GM18873 (cell line): ENCODE data around the gene CSKMT.
"Not testable (repeated sequence)": the region's sequence is repeated elsewhere in the genome, so short reads cannot be mapped to it uniquely, and the experiment has no call there.

ENCODE experiments used
- ATAC-seq: cut with Tn5 transposase; IDR thresholded peaks from one replicate; pipeline ENCODE4 v1.9.1; 2021; ENCODE audit warnings: mild to moderate bottlenecking, moderate library complexity, moderate number of reproducible peaks; ENCODE audit not compliant: unreplicated experiment, low FRiP score

The CSKMT gene

GRCh38 chr11:62652161-62653006 lies 12.7 kb upstream of the CSKMT start:
- no peak for ATAC-seq

DNA sequence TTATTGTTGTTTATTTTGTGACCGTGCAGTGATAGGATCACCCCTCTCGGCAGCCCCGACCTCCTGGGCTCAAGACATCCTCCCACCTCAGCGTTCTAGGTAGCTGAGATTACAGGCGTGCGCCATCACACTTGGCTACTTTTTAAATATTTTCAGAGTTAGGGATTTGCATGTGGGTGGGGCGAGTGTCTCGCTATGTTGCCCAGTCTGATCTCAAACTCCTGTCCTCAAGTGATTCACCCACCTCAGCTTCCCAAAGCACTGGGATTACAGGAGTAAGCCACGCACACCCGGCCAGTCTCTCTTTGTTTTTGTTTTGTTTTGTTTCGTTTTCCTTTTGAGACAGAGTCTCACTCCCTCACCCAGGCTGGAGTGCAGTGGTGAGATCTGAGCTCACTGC lies 10.8 kb upstream of the CSKMT start:
- no peak for ATAC-seq

GRCh38 chr11:62656796-62657429 lies 8.2 kb upstream of the CSKMT start:
- ATAC-seq = no peak

- ATAC-seq = peak; percentile 12
Observed at GRCh38 chr11:62664405-62665074, 572 bp upstream of the CSKMT start.

DNA sequence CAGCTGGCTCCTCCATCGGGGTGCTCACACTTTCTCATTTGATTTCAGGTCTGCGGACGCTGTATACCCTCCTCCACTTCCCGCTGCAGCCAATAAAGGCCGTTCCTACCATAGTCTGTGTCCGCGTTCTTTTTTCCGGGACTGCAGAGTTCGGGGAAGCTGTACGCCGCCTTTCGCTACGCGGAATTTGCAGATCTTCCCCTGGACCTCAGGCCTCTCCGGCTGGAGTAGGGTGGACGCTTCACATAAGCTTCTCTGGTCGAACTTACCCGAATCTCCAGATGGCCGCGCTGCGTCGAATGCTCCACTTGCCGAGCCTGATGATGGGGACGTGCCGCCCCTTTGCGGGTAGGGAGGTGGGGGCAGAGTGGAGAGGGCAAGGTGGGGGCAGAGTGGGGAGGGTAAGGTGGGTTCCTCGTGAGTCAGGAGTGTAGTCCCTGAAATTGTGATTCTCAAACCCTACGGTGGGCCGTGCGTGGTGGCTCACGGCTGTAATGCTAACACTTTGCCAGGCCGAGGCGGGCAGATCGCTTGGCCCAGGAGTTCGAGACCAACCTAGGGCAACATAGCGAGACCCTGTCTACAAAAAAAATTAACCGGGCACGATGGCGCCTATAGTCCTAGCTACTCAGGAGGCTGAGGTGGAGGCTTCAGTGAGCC lies 617 bp downstream of the CSKMT start:
- peak; percentile 12 for ATAC-seq

GRCh38 chr11:62666259-62666926 lies 1.3 kb downstream of the CSKMT start:
- no peak for ATAC-seq

DNA sequence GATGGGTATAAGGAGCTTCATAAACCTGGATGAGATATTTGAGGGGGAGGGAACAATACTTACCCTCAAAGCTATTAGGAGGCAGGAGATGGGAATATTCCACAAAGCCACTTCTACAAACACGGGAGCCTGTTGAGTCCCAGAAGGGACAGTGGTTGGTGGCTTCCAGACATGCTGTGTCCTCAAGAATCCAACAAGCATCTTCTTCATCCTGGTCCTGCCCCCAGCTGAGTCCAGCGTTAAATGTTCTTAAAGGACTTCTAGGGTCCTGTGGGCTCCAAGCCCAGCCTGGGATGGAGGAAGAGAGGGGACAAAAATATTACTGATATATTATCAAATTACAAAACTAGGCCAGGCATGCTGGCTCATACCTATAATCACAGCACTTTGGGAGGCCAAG lies 2.3 kb downstream of the CSKMT start:
- ATAC-seq = no peak

DNA sequence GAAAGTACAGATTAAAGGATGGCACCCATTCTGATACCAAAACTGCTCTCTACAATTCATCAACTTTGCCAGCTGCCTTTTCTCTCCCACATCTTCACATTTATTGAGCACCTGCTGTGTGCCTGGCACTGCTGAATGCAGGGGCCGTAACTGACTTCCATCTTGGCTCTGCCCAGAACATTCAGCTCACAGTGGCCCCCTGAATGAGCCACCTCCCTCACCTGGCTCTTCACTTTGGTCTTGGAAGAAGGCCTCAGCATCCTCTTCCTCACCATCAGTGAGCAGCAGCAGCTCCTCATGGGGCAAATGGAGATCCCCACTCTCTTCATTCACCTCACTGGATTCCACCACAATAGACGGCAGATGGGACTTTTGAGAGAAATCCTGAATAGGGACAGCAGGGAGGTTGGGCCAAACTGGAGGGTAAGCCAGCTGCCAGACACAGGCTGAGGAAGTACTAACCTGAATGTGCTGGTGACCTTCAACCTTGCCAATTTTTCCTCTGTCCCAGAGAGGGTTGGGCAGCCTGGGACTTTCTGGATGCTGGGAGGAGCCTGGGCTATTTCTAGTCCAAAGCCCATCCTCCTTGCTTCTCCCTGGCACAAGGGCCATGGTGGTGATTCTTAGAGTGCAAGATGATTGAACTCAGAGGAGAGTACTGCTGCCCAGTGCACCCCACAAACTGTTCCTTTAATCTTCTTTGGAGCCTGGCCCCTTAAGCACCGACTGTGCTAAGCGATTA lies 4.5 kb downstream of the CSKMT start:
- no peak for ATAC-seq

DNA sequence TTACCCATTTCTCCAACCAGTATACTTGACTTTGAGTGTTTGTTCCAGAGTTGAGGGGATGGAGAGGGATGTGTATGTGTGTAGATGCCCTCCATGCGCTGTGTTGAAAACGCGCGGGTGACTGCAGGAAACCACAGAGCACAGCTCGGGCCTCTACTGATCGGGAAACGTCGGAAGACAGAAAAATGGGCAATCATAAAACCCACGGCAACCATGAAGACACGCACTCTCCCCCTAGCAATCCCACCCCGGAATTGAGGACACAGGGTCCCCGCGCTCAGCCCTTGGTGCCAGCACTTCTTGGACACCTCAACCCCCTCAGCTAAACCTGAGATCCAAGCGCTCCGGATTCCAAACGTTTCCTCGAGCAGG lies 6.1 kb downstream of the CSKMT start:
- ATAC-seq = no peak

- no peak for ATAC-seq
Observed at GRCh38 chr11:62671608-62672389, 6.7 kb downstream of the CSKMT start, which contains the start of the genes LBHD1 and UQCC3. Gene LBHD1 (minus strand): TSS chr11:62672267. CDS start chr11:62670031, 2,236 bp downstream. Gene UQCC3 (plus strand): TSS chr11:62671673. CDS start chr11:62671746, 73 bp downstream.

DNA sequence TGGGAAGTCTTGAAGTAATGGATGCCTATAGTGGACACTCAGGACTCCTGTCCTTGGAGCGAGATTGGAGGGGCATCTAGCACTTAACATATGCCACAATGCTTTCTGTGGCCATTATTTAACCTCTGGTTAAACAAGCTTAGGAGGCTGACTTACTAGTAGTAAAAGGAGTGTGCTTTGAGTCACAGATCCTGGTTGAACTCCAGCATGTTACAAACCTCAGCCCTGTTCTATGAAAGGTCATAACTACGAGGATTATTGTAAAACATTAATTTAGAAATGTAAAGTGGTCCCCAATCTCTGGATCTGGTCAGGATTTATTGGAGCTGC lies 8.0 kb downstream of the CSKMT start:
- ATAC-seq = no peak

GRCh38 chr11:62675415-62675814 lies 10.3 kb downstream of the CSKMT start:
- not testable (repeated sequence) for ATAC-seq

- no peak for ATAC-seq
Observed at GRCh38 chr11:62676698-62677097, 11.6 kb downstream of the CSKMT start.

GRCh38 chr11:62677156-62677555 lies 12.0 kb downstream of the CSKMT start:
- ATAC-seq = no peak

DNA sequence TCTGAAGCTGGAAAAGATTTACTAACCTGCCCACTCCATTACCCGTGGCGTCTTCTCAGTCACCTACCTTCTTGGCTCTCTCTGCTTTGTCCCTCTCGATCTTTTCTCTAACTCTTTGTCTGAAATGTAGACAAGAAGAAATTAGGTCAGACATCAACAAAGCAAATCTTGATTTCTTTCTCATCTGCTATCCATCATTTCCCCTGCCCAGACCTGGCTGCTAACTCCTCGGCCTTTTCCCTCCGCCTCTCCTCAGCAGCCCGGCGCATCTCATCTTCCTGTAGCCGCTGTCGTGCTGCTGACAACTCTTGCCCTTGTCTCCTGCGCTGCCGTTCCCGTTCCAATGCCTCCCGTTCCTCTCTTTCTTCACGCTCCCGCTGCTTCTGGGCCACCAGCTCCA lies 12.6 kb downstream of the CSKMT start:
- no peak for ATAC-seq

DNA sequence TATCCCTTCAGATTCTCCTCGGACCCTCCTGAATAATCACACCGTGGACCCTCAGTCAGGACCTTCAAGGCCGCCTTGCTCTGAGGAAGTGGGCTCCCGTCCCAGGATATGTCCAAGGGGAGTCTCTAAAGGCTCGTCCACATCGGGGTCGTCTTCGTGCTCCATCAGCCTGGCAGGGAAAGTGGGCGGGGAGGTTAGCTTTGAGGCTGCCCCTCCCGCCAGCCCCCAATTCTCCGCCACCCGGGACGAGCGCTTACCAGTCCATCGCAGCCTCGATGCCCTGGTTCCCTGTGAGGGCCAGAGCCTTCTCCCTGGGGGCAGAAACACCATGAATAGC lies 13.3 kb downstream of the CSKMT start:
- no peak for ATAC-seq

- ATAC-seq = peak; percentile 45
Observed at GRCh38 chr11:62678770-62679696, 13.9 kb downstream of the CSKMT start, which contains the start of gene UBXN1. Gene UBXN1 (minus strand): TSS chr11:62679073. CDS start chr11:62678923, 150 bp downstream.

- ATAC-seq = no peak
Observed at GRCh38 chr11:62680825-62681240, 15.7 kb downstream of the CSKMT start.
